22Rv1 (cell line): ENCODE measurements around the gene TUBGCP3.

Experiments used
- H3K27ac ChIP-seq: fragments of 450-650 bp; 2 replicates; pipeline ENCODE4 v1.5.1; 2017
- CTCF ChIP-seq: fragments of 450-650 bp; IDR thresholded peaks from 2 replicates; pipeline ENCODE4 v1.5.1; 2017; ENCODE audit warnings: mild to moderate bottlenecking
- ZFX ChIP-seq: fragments of 450-650 bp; IDR thresholded peaks from 2 replicates; pipeline ENCODE4 v1.6.1; 2017; ENCODE audit warnings: antibody characterized with exemption, borderline replicate concordance

TUBGCP3 gene

GRCh38 chr13:112454648-112455334 is 133.2 kb downstream of the TUBGCP3 start:
- no peak overlapping the region for H3K27ac ChIP-seq
- no peak for TF ChIP-seq CTCF
- TF ChIP-seq ZFX, result no peak

GRCh38 chr13:112453874-112454647 is 133.9 kb downstream of the TUBGCP3 start:
- TF ChIP-seq ZFX, result no peak
- no peak for TF ChIP-seq CTCF

GRCh38 chr13:112453207-112453829 is 134.6 kb downstream of the TUBGCP3 start:
- no peak overlapping the region for H3K27ac ChIP-seq
- TF ChIP-seq ZFX (no peak), CTCF (no peak)

More at GRCh38 chr13:112453874-112454647, 133.9 kb downstream of the TUBGCP3 start:
- no peak overlapping the region for H3K27ac ChIP-seq

- H3K27ac ChIP-seq, result no peak overlapping the region
- no peak for TF ChIP-seq CTCF
- TF ChIP-seq ZFX, result no peak
Observed at GRCh38 chr13:112452380-112453206, 135.4 kb downstream of the TUBGCP3 start.

GRCh38 chr13:112451512-112452379 is 136.2 kb downstream of the TUBGCP3 start:
- no peak overlapping the region for H3K27ac ChIP-seq
- TF ChIP-seq ZFX (no peak), CTCF (no peak)

GRCh38 chr13:112450904-112451240 is 137.1 kb downstream of the TUBGCP3 start:
- no peak overlapping the region for H3K27ac ChIP-seq
- TF ChIP-seq ZFX (no peak), CTCF (no peak)
